Urothelium cell line (cell line): ENCODE results near the gene MGAT4B.
"Not testable (repeated sequence)": the region's sequence is repeated elsewhere in the genome, so short reads cannot be mapped to it uniquely, and the experiment has no call there.

Source experiments
- DNase-seq: peaks from one replicate; pipeline ENCODE4 v3.0.0; 2011; ENCODE audit warnings: low spot score, mixed read lengths
- FAIRE-seq: peaks from 2 replicates; lab custom pipeline; 2011; peaks lifted over from hg19 to GRCh38; lab: Jason Lieb, UNC

MGAT4B gene

DNA sequence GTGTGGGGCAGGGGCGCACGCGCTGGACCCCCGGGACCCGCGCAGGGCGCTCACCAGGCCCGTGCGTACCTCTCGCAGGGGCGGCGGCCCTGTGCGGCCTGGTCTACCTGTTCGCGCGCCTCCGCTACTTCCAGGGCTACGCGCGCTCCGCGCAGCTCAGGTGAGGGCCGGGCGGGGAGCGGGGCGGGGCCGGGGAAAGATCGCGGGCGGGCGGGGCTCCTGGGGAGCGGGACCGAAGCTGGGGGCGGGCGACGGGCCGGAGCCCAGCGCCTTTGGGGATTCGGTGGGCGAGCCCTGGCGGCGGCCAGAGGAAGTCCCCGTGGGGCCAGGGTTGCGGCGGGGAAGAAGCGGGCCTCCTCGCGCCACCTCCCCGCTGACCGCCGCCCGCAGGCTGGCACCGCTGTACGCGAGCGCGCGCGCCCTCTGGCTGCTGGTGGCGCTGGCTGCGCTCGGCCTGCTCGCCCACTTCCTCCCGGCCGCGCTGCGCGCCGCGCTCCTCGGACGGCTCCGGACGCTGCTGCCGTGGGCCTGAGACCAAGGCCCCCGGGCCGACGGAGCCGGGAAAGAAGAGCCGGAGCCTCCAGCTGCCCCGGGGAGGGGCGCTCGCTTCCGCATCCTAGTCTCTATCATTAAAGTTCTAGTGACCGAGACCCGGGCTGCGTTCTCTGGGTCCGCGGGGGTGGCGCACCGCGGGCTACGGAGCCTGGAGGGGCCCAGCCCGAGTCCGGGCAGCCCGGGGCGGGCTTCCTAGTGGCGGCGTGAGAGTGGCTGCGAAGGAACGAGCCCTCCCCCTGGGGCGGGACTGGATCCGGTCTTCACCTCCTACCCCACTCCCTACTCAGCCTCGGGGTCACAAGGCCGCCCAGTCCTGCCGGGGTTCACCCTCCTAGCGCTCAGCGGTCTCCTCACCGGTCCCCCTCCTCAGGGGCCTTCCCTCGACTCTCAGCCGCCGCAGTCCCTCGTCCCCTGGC, 10.5 kb downstream of the MGAT4B start:
- FAIRE-seq (no peak), DNase-seq (no peak)

DNA sequence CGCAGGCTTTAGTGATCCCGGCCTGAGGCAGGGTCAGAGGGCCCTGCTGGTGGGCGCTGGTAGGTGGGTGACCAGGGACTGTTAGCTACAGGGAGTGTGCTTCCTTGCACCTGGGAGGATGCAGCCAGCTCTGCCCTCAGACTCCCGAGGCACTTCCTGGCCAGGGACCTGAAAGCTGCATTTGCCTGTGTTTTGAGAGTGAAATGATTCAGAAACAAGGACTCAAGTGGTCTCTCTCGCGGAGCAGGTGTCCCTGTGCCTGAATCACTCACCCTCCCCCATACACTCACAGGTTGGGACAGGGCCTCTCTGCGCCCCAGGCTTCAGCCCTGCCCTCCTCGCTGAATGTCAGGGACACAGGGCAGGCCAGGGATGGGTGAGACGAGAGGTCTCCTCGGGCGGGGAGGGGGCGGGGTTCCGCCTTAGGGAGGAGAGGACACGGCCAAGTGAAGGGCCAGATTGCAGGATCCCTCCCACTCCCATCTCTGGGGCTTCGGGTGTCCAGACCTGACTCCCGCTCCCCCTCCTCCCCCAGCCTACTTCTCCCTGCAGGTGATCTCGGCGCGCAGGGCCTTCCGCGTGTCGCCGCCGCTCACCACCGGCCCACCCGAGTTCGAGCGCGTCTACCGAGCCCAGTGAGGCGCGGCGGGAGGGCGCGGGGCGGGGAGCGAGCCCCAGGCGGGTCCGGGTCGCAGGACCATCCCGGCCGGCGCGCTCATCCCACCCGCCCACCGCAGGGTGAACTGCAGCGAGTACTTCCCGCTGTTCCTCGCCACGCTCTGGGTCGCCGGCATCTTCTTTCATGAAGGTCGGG, 11.4 kb downstream of the MGAT4B start:
- DNase-seq = no peak

DNA sequence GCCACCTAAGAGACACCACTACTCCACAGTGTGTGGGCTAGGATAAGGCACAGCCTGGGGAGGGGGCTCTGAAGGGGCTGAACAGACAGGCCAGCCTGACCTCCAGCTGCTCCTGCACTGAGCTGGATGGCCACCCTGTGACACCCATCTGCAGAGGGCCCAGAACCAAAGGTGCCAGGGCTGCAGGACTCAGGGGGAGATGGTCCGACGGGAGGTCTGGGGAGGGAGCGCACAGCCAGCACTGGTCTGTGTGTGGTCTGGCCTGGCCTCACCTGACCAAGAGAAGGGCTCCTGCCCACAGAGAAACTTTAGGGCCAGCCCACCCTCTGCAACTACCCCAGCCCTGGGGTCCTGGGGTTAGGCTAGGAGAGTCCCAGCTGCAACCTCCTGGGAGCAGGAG, 12.1 kb downstream of the MGAT4B start:
- FAIRE-seq (no peak), DNase-seq (no peak)

More for the DNA sequence above, 11.4 kb downstream of the MGAT4B start:
- no peak for FAIRE-seq

DNA sequence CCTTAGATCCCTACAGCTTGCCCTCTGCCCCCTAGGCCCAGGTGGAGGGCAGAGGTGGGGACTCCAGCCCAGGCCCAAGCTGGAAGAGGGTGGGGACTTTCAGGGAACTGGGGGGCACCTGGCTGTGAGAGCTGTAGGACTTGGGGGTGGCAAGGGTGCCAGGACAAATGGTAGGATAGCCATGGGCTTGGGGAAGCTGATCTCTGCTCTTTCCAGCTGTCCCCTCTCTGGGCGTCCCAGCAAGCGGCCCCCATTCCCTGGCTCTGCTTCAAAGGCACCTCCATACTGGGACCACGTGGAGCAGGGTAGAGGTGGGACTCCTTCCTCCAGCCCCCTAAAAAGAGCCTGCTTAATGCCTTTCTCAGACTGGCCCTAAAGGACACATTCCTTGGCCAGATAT, 12.5 kb downstream of the MGAT4B start:
- DNase-seq = no peak
- FAIRE-seq = no peak

DNA sequence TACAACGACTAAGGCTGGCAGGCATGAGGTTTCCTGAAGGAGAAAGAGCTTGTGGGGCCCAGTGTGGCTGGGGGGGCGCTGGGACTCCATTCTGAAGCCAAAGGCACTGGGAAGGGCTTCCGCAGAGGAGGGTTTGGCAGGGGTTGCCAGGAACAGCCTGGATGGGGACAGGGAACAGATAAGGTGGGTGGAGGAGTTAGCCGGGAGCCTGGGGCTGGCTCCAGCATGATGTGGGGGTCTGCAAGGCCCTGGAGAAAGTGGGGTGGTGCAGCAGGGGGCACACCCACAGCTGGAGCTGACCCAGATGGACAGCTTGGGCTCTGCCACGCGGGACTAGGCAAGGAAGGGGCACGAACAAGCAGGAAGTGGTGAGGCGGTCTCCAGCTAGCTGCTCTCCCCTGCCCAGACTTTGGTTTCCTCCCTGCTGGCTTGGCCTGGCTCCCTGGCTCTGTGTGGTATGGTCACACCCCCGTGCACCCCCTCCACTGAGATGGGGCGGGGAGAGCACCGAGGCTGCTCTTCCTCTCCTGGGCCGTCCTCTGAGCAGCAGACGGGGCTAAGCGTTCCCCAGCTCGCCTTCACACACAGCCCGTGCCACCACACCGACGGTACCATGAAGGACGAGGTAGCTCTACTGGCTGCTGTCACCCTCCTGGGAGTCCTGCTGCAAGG, 13.1 kb downstream of the MGAT4B start, which contains the start of gene LTC4S:
TSS of gene LTC4S (plus strand) at position 519 of the 672 bp plus-strand sequence. CDS start at position 614, 95 bp downstream.
- DNase-seq = no peak
- no peak for FAIRE-seq

DNA sequence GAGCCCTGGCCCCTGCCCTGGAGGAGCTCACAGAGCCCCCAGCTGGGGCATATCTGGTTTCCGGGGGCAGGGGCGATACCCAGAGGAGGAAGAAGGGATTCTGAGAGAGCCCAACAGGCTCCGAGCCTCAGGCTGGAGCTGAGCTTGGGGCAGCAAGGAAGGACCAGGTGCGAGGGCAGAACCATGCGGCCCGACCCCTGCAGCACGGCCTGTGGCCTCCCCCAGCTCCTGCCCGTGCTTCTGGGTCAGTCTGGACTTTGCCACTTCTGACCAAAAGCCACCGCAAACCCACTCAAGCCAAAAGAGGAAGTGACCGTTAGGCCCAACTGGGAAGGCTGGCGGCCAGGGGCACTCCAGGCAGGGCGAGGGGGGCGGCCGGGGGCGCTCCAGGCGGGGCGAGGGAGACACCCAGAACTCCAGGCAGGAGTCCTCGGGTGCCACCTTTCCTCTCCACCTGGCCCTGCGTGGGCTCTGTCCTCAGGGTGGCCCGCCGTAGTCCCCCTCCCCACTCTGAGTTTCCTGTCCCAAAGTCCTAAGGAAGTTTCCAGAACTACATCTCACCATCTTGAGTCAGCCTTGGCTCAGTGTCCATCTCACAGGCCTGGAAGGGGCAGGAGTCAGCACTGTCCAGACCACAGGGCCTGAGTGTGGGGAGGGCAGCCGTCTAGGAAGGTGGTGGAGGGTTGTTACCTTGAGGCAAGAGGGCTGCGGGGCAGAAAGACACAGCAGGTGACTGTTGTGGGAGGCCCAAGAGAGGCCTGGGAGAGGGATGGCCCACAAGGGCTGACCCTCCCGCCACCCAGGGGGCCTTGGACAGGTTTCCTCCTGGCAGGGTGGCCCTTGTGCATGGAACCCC, 13.8 kb downstream of the MGAT4B start:
- FAIRE-seq (no peak), DNase-seq (no peak)

DNA sequence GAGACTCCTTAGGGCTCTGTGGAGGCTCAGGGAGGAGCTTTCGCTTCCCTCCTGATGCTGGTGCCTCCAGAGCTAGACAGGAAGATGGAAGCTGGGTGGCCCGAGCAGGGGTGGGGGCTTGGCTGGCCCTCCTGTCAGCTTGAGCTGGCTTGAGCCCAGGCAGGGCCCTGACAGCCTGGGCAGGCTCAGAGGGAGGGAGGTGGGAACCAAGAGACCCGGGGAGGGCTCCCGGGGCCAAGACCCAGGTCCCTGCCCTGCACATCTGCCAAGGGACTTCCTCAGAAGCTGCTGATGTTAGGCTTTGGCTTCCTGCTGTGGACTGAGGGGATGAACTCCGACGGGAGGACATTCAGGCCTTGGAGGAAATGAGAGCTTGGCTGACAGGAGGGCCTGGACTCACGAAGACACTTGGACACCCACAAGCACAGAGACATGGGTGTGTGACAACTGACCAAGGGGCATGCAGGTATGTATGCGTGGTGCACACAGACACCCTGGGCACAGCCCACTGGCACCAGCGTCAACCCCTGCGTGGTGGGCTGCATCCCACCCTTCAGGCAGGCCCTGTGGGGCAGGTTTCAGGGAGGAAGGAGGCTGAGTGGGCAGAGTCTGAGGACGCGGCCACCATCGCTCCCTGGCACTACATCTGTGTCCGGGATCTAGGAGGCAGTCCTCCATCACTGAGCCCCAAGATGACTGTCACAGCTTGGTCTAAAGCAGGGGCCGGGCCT, 14.6 kb downstream of the MGAT4B start:
- FAIRE-seq (no peak), DNase-seq (no peak)

DNA sequence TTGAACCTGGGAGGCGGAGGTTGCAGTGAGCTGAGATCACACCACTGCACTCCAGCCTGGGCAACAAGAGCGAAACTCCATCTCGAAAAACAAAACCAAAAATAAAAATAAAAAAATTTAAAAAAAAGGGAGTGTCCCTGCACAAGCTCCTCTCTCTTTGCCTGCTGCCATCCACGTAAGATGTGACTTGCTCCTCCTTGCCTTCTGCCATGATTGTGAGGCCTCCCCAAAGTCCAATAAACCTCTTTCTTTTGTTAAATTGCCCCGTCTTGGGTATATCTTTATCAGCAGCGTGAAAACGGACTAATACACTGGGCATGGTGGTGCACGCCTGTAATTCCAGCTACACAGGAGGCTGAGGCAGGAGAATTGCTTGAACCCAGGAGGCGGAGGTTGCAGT, 17.4 kb downstream of the MGAT4B start:
- not testable (repeated sequence) for DNase-seq, FAIRE-seq

DNA sequence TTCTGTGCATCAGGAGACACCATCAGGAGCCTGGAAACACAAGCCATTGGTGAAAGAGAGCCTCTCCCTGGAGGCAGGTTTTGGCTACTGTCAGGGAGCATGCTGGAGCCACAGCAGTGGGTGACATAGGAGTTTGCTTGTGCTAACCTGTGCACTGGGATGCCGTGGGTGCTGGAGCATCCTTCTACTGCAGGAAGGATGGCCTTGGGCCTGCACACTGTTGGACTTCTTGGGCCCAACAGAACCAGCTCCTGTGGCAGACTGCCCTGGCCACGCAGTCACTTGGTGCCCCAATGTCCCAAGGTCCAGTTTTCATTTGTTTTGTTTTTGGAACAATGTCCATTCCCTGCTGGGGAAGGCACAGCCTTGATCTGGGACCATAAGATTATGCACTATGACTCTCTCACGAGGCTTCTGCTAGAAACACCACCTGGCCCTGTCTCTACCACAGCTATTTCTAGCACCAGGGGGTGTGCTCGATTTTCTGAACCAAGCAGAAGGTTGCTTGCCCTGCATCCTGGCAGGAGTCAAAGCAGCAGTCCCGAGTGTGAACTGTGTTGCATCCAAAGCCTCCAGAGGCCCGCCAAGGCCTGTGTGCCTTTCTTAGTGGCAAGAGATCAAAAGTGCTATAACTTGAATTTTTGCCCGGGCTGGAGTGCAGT, 18.3 kb downstream of the MGAT4B start:
- no peak for DNase-seq

DNA sequence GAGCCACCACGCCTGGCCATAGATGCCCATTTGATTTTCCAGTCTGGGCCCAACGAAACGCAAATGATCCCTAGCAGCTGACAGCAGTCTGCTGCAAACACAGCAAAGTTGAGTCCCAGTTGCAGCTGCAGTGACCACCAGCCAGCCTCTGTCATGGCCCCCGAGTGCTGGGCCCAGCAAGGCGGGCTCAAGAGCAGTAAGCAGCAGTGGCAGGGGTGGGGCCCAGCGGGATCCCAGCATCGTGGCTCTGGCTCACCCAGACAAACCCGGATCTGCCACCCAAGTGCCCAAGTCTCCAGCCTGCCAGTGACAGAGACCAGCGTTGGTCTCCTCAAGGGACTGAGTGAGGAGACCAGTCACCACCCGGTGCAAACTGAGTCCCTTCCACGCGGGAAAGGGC, 19.8 kb downstream of the MGAT4B start:
- no peak for DNase-seq
- no peak for FAIRE-seq

More for the DNA sequence above, 18.3 kb downstream of the MGAT4B start:
- no peak for FAIRE-seq

DNA sequence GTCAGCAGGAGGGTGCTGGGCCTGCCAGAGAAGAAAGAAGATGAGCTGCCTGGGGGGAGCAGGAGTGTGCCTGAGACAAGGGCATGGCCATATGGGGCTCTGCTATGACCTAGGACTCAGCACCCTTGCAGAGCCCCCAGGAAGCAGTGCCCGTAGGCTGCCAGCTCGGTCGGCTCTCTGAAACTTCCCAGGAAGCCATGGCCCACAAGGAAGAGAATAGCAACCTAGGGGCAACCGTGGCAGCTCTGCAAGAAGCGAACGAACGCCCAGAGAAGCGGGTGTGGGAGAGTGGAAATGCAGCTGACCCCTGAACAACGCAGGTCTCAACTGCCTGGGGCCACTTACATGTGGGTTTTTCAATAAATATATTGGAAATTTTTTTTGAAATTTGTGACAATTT, 23.5 kb downstream of the MGAT4B start:
- FAIRE-seq = no peak
- DNase-seq = no peak

DNA sequence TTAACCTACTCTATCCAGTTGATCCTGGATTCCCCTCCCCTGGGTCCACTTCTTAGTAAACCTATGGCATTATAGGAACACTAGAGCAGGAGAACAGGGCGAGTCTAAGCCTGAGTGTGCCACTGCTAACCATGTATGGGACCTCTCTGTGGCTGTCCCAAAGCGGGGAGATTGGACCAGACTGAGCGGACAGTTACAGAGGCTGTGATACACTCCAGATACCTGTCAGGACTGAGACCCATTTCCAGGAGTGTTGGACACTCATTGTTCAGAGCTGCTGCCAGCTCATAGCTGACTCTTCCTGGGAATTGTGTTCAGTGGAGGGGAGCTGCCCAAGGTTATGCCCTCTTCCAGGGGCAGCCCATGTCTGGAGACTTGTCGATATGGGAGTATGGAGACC, 24.8 kb downstream of the MGAT4B start:
- DNase-seq (no peak), FAIRE-seq (no peak)

DNA sequence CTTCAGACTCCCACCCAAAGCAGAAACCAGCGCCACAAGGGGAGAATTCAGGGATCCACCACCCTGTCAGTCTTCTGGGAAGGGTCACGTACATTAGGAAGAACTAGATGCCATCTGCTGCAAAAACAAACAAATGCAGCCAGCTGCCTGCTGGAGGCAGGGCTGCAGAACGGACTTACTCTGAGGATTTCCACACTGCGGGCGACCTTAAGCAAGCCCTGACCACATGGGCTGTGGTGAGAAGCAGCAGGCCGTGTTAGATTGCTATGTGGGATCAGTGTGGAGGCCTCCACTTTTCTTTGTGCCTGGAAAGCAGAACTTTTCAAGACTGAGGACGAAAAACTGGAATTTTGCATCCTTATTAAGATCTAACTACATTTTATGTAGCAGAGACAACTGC, 26.3 kb downstream of the MGAT4B start:
- DNase-seq (no peak), FAIRE-seq (no peak)

DNA sequence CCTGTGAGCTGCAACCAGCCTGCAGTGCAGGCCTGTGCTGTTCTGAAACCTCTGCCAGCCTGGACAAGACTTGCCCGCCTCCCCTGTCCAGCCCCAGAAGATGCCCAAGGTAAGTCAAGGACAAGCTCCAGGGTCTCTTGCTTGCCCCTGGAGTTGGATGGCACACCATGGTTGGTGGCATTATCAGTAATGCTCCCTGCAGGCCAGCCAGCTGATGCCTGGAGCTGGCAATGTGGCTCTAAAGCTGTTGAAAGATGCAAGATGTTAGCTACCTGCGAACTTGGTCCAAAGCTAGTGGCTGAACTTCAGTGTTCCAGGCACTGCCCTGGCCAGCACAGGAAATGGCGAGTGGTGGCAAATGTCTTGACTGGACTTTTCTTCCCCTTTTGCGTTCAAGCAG, 26.8 kb downstream of the MGAT4B start:
- DNase-seq (no peak), FAIRE-seq (no peak)

DNA sequence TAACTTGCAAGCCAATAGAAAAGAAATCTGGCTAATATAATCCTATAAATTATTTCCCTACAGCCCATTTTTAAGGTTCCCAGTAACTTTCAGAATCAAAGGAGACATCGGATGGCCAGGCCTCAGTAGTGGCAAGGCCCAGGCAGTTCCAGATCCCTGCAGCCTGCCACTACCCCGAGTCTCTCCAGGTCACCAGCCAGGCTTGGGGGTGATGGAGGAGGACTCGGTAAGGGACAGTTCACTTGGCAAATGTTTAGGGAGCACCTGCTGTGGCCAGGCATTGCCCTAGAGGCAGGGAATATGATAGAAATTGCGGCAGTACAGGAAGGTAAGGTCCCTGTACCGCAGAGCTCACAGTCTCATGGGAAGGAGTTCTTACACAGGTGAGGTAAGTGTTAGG, 28.1 kb downstream of the MGAT4B start:
- no peak for DNase-seq
- no peak for FAIRE-seq

DNA sequence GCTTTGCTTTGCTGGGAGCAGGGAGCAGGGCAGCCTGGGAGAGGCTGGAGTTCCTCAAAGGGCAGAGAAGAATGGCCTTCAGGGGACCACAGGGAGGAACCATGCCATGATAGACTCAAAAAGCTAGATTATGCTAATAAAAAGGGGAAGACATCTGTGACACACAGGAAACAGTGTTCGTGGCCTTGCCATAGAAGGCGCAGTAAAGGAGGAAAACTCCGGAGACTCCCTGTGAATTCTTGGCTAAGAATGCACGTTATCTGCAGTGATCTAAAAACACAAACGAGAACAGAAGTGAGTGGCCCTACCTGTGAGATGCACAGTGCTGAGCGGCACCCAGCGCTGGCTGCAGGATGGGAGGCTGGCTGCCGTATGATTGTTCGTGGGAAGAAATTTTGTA, 28.8 kb downstream of the MGAT4B start:
- DNase-seq = no peak

DNA sequence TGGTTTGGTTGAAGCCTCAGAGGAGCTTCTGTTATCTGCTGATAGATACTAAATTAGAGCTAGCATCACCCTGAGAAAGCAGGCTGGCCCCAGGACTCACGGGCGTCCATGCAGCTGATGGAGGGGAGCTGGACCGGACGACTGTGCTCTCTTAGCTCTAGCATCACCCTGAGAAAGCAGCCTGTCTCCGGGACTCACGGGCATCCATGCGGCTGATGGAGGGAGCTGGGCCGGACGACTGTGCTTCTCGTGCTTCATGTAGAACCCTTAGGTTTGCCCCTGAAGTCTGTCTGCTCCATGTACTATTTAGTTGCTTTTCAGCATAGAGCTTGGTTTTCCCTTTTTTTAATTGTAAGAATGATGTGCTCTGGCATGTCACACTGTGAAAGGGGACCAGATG, 29.2 kb downstream of the MGAT4B start:
- DNase-seq (no peak), FAIRE-seq (no peak)

More for the DNA sequence above, 28.8 kb downstream of the MGAT4B start:
- FAIRE-seq = no peak

DNA sequence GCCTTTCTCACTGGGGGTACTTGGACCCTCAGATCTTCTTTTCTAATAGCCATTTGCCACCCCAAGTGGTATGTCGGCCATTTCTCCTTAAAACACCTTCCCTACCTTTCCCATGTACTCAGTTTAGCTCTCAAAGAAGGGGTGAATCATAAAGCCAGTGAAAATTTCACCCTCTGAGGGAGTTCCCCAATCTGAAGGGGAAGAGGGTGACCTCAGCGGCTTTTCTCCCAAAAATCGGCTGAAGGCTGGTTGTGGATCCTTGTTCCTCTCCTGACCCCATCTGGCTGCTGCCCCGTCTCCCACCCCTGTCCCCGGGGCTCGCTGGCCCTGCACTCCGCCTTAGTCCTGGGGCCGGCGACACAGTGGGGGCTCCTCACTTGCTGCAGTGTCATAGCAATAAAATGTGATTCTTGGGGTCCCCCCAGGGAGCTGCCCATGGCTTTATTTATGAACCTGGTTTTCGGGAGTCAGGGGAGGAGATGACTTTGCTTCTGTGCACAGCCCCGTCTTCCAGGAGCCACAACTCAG, 30.2 kb downstream of the MGAT4B start:
- no peak for DNase-seq
- no peak for FAIRE-seq

DNA sequence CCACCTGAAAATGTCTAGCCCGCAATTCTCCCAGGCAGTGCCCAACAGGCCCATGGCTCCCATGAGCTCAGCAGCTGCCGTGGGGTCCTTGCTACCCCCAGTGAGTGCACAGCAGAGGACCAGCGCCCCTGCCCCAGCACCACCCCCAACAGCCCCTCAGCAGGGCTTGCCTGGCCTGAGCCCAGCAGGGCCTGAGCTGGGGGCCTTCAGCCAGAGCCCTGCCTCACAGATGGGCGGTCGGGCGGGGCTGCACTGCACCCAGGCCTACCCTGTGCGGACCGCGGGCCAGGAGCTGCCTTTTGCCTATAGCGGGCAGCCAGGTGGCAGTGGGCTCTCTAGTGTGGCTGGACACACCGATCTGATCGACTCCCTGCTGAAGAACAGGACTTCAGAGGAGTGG, 32.2 kb downstream of the MGAT4B start:
- DNase-seq (no peak), FAIRE-seq (no peak)
